ENCODE data around the gene GJD3.

Gene GJD3

DNA sequence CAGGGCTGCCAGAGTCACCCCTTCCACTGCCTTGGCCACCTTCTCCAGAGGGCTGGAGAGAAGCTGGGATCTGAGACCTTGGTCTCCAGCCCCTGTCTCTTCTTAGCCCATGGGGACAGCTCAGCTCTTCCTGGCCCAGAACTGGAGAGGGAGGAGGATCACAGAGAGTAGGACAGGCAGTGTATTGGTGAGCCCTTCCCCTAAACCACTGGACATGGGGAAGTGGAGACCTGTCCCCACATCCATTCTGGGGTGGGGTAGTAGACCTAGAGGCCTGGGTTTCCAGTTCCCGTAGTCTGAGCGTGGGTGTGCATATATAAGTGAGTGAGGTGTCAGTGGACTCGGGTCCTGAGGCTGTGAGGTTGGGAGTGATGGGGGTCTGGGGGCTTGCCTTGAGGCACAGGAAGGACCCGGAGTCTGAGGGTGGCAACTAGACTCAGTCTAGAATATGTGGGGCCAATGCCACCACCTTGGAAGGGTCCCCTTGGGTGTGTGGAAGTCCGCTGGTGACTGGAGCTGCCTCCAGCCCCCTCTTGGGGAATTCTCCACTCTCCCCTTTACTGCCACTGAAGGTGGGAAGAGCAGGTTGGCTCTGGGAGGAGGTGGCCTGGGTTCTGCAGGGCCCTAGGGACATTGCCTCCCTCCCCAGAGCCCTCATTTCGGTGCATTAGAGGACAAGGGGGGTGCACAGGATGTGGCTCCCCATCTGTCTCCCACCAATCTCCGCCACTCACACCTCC lies 19.9 kb downstream of the GJD3 start:
- TF ChIP-seq GATA1 (IDR thresholded peaks at IDR 0.05; ENCODE audit: low read depth, low read length) (no peak), POLR2A (IDR thresholded peaks at IDR 0.05; ENCODE audit: low read length) (no peak)
- DNase-seq, result no peak

DNA sequence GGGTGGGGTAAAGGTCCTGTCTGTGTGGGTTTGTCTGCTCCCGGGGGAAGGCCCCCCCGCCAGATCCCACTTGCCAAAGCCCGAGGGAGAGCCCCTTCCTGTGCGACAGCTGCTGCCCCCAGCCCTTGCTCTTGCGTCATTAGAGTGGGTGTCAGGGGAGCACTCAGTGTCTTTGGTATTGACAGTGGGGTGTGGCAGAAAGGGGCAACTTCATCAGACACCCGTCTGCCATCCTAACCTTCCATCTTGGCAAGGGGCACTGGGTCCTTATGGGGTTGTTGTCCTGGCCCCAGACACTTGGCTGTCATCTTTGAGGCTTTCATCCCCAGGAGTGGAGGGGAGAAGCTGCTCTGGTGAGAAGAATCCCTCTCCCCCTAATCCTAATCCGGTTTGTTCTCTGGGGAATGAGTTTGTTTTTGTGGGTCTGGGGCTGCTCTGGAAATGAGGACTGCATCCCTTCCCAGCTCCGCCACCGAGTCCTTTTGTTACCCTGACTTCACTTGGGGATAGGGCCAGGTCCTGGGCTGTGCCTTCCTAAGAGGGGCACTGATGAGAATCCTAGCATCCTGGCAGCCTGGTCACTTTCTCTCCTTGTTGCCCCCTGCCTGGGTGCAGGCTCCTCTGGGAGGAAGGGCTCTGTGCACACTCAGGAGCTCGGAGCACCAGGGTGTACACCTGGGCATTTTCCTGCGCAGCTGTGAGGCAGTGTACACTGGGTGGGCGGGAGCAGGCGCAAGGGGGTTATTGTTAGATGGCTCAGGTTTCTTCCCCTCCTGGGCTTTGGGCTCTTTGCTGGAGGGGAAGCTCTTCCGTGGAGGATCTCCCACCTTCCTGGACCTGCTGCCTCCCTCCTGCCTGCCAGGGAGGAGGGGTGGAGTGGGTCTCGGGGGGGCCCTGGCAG lies 21.1 kb downstream of the GJD3 start:
- TF ChIP-seq GATA1 (IDR thresholded peaks at IDR 0.05; ENCODE audit: low read depth, low read length), result no peak
- TF ChIP-seq POLR2A (IDR thresholded peaks at IDR 0.05; ENCODE audit: low read length), result no peak
- no peak for DNase-seq

DNA sequence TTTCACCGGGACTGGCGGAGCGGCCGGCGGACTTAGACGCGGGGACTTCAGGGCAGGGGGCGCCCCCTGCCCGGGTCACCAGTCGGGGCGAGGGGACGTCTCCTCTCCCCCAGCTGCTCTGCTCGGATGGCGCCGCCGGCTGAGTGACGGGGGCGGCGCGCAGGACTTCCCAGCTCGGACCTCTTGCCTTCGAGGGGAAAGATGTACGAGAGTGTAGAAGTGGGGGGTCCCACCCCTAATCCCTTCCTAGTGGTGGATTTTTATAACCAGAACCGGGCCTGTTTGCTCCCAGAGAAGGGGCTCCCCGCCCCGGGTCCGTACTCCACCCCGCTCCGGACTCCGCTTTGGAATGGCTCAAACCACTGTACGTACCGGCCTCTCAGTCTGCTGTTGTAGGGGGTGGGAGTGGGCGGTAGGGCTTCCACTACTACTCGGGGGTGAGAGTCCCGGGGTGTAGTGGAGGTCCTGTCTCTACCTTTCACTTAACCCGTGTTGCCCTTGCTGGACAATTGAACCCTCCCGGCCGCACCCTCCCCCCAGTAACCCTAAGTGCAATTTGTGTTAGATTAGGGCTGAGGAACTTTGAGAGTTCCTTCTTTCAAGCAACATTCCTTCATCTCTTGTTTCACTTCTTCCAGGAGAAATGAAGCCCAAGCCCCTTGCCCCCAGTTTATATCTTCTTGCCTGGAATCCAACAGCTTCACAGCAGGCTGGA lies 21.9 kb downstream of the GJD3 start:
- DNase-seq, result no peak
- TF ChIP-seq POLR2A (IDR thresholded peaks at IDR 0.05; ENCODE audit: low read length) (no peak), GATA1 (IDR thresholded peaks at IDR 0.05; ENCODE audit: low read depth, low read length) (no peak)

DNA sequence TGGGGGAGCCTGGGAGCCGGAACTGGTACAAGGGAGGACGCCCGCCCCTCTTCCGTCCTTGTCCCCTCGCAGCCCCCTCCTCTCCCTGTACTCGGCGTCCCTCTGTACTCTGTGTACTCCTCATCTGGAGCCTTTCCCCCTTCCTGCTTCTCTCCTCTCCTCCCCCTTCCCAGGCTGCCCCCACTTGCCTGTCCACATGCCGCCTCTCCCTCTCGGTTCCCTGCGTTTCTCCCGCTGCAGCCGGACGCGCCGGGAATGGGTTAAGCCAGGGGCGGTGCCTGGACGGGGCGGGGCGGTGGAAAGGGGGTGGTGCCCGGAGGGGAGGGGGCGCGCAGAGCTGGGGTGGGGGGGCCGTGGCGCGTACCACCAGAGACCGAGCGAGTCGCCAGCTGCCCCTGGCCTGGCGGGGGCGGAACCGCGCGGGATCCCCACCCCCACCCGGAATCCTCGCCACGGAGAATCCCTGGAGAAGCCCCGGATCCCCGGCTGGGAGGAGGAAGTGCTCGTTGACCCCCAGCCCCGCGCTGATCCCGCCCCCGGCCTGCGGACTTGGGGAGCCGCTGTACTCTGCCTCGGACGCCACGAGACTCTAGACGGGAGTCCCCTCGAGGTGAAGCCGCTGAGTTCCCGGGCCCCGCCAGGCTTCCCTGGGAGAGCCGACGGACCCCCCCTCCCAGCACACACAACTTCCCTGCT lies 22.6 kb downstream of the GJD3 start:
- DNase-seq, result peak; percentile 23 to 54
- no peak for TF ChIP-seq POLR2A (IDR thresholded peaks at IDR 0.05; ENCODE audit: low read length)
- TF ChIP-seq GATA1 (IDR thresholded peaks at IDR 0.05; ENCODE audit: low read depth, low read length), result no peak

DNA sequence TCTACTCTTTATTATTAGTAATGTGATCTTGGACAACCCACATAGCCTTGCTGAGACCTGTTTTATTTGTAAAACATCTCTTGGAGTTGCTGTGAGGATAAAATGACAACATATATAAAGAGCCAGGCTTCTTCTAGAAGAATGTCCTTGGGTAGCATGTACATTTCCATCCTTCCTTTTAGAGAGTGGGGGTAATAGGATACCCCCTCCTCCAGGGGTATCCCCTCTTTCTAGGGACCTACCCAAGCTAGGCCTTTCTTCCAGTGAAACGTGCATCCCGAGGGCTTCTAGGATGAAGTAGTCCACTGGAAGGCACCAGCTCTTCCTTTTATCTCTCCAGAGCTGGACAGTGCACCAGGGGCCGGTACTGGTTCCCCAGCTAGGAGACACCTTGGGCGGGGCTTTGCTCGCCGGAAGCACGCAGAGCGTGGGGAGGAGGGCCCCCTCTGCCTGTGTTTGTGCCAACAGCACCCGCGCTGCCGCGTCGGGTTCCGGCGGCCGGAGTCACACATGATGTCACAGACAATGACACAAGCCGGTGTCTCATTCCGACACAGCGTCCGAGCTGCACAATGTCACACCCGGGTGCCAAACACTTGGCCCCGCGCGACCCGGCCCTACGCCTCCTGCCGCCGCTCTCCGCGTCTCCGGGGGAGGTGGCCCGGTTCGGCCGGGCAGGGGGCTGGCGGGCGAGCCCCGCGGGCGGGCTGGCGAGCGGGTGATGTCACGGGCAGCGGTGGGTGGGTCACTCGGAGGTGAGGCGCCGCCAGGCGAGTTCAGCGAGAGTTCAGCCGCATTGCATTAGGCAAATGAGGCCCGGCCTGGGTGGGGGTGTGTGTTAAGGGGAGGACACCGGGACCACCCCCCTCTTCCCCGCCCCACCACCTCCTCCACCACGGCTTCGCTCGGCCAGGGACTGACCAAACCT lies 23.4 kb downstream of the GJD3 start:
- DNase-seq, result peak; percentile 91 to 92
- TF ChIP-seq POLR2A (IDR thresholded peaks at IDR 0.05; ENCODE audit: low read length) (peak; percentile 40), GATA1 (IDR thresholded peaks at IDR 0.05; ENCODE audit: low read depth, low read length) (no peak)

DNA sequence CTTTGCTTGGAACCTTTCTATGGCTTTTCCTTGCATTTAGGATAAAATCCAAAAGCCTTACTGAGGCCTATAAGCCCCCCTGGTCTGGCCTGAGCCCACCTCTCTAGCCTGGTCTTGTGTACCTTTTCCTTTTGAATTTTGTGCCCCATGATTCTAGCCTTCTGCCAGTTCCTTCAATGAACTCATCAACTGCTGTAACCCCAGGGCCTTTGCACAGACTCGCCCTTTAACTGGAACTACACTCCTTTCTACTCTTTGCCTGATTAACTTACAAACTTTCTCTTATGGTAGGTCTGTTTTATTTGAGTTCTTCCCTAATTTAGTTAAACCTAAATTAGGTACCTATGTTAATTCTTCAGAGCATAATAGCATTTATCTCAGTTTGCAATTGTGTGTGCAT lies 24.2 kb downstream of the GJD3 start:
- DNase-seq, result no peak
- TF ChIP-seq GATA1 (IDR thresholded peaks at IDR 0.05; ENCODE audit: low read depth, low read length) (no peak), POLR2A (IDR thresholded peaks at IDR 0.05; ENCODE audit: low read length) (no peak)

DNA sequence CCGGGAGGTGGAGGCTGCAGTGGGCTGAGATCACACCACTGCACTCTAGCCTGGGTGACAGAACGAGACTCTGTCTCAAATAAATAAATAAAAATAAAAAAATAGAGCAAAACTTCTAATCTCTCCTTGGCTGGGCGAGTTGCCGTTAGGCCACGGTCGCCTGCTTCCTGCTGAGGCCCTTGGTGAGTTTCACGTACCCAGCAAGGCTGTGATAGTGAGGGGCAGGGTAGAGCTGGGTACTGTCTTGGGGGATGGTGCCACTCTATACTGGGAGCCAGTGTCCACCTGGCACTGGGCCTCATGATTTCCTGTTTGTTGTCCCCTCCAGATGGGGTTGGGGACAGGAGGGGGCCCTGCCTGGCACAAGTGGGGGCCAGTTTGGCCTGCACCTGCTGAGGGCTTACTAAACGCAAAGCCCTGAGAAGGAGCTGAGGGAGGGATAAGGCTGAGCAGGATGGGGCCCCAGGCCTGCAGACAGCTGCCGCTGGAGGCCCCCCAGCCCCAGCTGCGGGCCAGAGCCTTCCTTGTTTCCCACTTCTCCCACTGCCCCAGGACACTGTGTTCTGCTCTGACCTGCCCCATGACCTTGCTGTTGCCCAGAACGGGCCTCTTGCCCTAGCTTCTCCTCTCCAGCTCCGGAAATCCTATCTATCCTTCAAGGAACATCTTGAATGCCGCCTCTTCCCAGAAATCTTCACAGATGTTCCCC lies 25.4 kb downstream of the GJD3 start:
- DNase-seq, result no peak
- TF ChIP-seq POLR2A (IDR thresholded peaks at IDR 0.05; ENCODE audit: low read length), result no peak
- no peak for TF ChIP-seq GATA1 (IDR thresholded peaks at IDR 0.05; ENCODE audit: low read depth, low read length)

DNA sequence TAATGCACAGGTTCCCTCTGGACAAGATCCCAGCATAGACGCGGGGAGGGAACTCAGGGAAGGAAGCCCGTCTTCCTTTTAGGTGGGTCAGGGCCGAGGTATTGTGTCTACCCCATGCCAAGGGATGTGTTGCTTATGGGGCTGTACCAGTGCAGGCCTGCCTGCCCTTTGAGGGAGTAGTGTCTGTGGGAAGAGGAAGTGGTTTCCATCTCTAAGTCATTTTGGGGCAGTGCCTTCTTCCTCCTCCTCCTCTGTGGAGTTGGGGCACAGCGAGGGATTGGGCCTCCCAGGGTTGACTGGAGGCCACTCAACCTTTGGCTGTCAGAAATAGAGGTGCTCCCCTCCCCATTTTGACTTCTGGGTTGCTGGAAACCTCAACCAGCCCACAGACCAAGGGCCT lies 26.5 kb downstream of the GJD3 start:
- TF ChIP-seq POLR2A (IDR thresholded peaks at IDR 0.05; ENCODE audit: low read length) (no peak), GATA1 (IDR thresholded peaks at IDR 0.05; ENCODE audit: low read depth, low read length) (no peak)
- DNase-seq, result no peak

DNA sequence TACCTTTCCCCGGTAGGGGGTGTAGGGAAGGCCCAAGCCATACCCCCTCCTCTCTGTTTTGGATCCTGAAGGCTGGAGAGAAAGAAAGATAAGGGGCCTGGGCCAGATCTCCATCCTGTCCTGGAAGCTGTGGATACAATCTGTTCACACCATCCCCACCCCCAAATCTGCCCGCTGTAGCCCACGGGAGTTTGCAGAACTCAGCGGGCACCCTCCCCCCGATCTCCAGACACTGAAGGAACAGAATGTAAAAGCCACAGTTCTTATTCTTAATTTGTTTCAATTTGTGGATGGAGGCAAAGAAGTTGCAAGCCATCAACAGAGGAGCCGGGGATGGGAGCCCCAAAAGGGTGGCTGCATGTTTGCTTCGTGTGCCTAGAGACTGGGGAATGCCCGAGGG lies 27.2 kb downstream of the GJD3 start:
- no peak for DNase-seq
- TF ChIP-seq POLR2A (IDR thresholded peaks at IDR 0.05; ENCODE audit: low read length), result no peak
- no peak for TF ChIP-seq GATA1 (IDR thresholded peaks at IDR 0.05; ENCODE audit: low read depth, low read length)

DNA sequence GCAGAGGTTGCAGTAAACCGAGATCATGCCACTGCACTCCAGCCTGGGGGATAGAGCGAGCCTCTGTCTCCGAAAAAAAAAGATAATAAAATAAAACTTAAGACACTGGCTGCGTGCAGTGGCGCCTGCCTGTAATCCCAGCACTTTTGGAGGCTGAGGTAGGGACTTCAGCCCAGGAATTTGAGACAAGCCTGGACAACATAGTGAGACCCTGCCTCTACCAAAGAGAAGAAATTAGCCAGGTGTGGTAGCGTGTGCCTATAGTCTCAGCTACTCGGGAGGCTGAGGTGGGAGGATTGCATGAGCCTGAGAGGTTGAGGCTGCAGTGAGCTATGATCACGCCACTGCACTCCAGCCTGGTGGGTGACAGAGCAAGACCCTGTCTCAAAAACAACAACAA lies 28.9 kb downstream of the GJD3 start:
- DNase-seq, result no peak
- TF ChIP-seq GATA1 (IDR thresholded peaks at IDR 0.05; ENCODE audit: low read depth, low read length) (no peak), POLR2A (IDR thresholded peaks at IDR 0.05; ENCODE audit: low read length) (no peak)

DNA sequence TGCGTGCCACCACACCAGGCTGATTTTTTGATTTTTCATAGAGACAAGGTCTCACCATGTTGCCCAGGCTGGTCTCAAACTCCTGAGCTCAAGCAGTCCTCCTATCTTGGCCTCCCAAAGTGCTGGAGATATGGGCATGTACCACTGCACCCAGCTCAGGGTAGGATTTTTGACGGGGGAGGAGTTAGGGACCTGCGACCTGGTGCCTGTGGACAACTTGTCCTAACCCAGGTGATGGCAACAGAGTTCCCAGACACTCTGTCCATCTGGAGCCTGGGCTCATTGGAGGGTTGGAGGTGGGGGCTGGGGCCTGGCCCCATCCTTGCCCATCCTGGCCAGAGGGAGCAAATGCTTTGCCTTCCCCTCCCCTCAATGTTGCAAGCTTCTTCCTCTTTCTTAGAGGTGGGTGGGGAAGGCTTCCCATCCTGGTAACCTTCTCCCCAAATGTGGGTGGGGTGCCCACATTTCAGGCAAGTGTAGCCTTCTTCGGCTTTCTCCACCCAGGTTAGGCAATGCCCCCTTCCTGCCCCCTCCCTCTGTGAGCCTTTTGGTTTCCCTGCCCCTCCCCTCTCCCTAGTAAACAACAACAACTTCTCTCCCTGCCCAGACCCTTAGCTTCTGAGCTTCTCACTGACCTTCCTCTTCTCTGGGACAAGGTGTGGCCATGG lies 30.6 kb downstream of the GJD3 start:
- no peak for DNase-seq
- TF ChIP-seq POLR2A (IDR thresholded peaks at IDR 0.05; ENCODE audit: low read length) (no peak), GATA1 (IDR thresholded peaks at IDR 0.05; ENCODE audit: low read depth, low read length) (no peak)

Data from erythroblast (primary cell).